ENCODE data around the gene LRRK1. TPM values are rescaled to one million over a fixed set of nuclear protein-coding genes. Genes with fewer than 3 reads are reported as not detected.

Gene LRRK1
- total and polyA plus RNA-seq, 2 of the 4 experiments (the other 2 are of a cell fraction) = 3.0 to 5.8 TPM

- peak overlapping the region; percentile 43 for H2AK9ac ChIP-seq (replicated peaks; ENCODE audit: low read depth, low read length, poor library complexity)
- H3K4me3 ChIP-seq (ENCODE audit: insufficient read depth, low read depth, low read length) = no peak overlapping the region
- no peak for DNase-seq
Observed at GRCh38 chr15:101029971-101030661, 111.0 kb downstream of the LRRK1 start.

More at GRCh38 chr15:101029971-101030661, 111.0 kb downstream of the LRRK1 start:
- in situ Hi-C loops (cut with MboI; ENCODE audit: low sequenced_read_pairs) = no loop called here
- Histone ChIP-seq H4K20me1 (ENCODE audit: insufficient read depth, low read length) (no peaks in the 10 kb centered on the region), H2BK15ac (ENCODE audit: low read depth, low read length) (no peak overlapping the region), H2BK5ac (ENCODE audit: low read depth, low read length, poor library complexity, severe bottlenecking) (no peak overlapping the region), H3K27me3 (ENCODE audit: control insufficient read depth, insufficient read depth, low read length) (no peaks in the 10 kb centered on the region), H2BK20ac (ENCODE audit: low read depth, low read length) (no peak overlapping the region), H3K56ac (ENCODE audit: extremely low read depth, insufficient read depth, low read length) (no peak overlapping the region), H3K36me3 (ENCODE audit: control insufficient read depth, insufficient read depth, low read length) (peaks cover 8% of the 10 kb centered on the region; the same call in 1 of the 2 replicates), H2AK5ac (ENCODE audit: low read depth, low read length) (no peak overlapping the region), H2BK120ac (ENCODE audit: low read depth, low read length) (no peak overlapping the region), H3K9ac (ENCODE audit: low read depth, low read length) (no peak overlapping the region), H4K8ac (ENCODE audit: low read depth in 2 of 2, low read length in 2 of 2) (no peak overlapping the region), H2AFZ (replicated peaks; ENCODE audit: low read length, poor library complexity) (no peak overlapping the region), H3K4ac (ENCODE audit: low read depth, low read length) (no peak overlapping the region), H4K5ac (ENCODE audit: low read depth, low read length) (no peak overlapping the region), H3K14ac (replicated peaks; ENCODE audit: low read depth, low read length) (no peak overlapping the region), H3K9me3 (ENCODE audit: control insufficient read depth, insufficient read depth, low read length) (no peaks in the 10 kb centered on the region), H3K27ac (ENCODE audit: insufficient read depth, low read length) (no peak overlapping the region), H4K91ac (ENCODE audit: insufficient read depth, low read depth, low read length) (no peak overlapping the region), H3K9me1 (ENCODE audit: insufficient read depth, low read length) (no peaks in the 10 kb centered on the region), H3K23ac (ENCODE audit: low read depth, low read length) (no peak overlapping the region), H3K4me2 (ENCODE audit: low read depth, low read length) (no peak overlapping the region), H3K18ac (ENCODE audit: low read depth, low read length) (no peak overlapping the region), H3K4me1 (ENCODE audit: control insufficient read depth, insufficient read depth, low read length) (no peaks in the 10 kb centered on the region), H3K79me1 (ENCODE audit: low read depth in 1 of 2, low read length in 2 of 2) (no peaks in the 10 kb centered on the region)
- 66% methylated on average over 3 of the region's 9 CpGs; no CpG with 5 or more reads in 1 of the 2 experiments for WGBS, 2 experiments (ENCODE audit: extremely low coverage in 2 of 2, insufficient read length in 1 of 2)
- no TSS peak for BruUV-seq (replicated peaks)
- ATAC-seq (ENCODE audit: low read depth) = no peak
- ChIA-PET CTCF (no interaction called here), POLR2A (ENCODE audit: unreplicated experiment) (no interaction called here)
- intact Hi-C loops (cut with micrococcal nuclease) = no loop called here
- TF ChIP-seq MAFK (IDR thresholded peaks at IDR 0.05; ENCODE audit: low read depth, low read length) = no peak
- TF ChIP-seq, protein P1, sequence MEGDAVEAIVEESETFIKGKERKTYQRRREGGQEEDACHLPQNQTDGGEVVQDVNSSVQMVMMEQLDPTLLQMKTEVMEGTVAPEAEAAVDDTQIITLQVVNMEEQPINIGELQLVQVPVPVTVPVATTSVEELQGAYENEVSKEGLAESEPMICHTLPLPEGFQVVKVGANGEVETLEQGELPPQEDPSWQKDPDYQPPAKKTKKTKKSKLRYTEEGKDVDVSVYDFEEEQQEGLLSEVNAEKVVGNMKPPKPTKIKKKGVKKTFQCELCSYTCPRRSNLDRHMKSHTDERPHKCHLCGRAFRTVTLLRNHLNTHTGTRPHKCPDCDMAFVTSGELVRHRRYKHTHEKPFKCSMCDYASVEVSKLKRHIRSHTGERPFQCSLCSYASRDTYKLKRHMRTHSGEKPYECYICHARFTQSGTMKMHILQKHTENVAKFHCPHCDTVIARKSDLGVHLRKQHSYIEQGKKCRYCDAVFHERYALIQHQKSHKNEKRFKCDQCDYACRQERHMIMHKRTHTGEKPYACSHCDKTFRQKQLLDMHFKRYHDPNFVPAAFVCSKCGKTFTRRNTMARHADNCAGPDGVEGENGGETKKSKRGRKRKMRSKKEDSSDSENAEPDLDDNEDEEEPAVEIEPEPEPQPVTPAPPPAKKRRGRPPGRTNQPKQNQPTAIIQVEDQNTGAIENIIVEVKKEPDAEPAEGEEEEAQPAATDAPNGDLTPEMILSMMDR (conservative IDR thresholded peaks at IDR 0.05; ENCODE audit: low read depth, low read length) = no peak
- TF ChIP-seq RCOR1 (IDR thresholded peaks at IDR 0.05; ENCODE audit: insufficient replicate concordance, low read length) = no peak
- TF ChIP-seq FOS (IDR thresholded peaks at IDR 0.05; ENCODE audit: low read depth, low read length) = no peak
- TF ChIP-seq RAD21 (IDR thresholded peaks at IDR 0.05; ENCODE audit: low read length) = no peak
- dilution Hi-C loops (cut with HindIII; ENCODE audit: low sequenced_read_pairs, unreplicated experiment) = no loop called here
